CD1c-positive myeloid dendritic cell (primary cell): ENCODE measurements around the gene SH3GL1.
A peak's percentile ranks its signal among the peaks of the same experiment; 100 is the strongest.
"Not testable (repeated sequence)": the region's sequence is repeated elsewhere in the genome, so short reads cannot be mapped to it uniquely, and the experiment has no call there.

Source experiments
- DNase-seq: peaks from one replicate; pipeline ENCODE4 v3.0.0-alpha.2; 2016; ENCODE audit errors: extremely low spot score

The SH3GL1 gene

GRCh38 chr19:4363571-4364304 lies 36.6 kb downstream of the SH3GL1 start:
- no peak for DNase-seq

- DNase-seq = no peak
Measured at GRCh38 chr19:4362831-4363545, 37.4 kb downstream of the SH3GL1 start.

GRCh38 chr19:4362101-4362828 lies 38.1 kb downstream of the SH3GL1 start:
- no peak for DNase-seq

GRCh38 chr19:4361152-4362046 lies 38.9 kb downstream of the SH3GL1 start:
- no peak for DNase-seq

GRCh38 chr19:4360641-4361151 lies 39.7 kb downstream of the SH3GL1 start:
- DNase-seq = no peak

- DNase-seq = no peak
Measured at GRCh38 chr19:4360081-4360569, 40.2 kb downstream of the SH3GL1 start.

GRCh38 chr19:4359627-4360000 lies 40.7 kb downstream of the SH3GL1 start:
- DNase-seq = no peak

- DNase-seq = no peak
Measured at GRCh38 chr19:4358709-4359626, 41.4 kb downstream of the SH3GL1 start.

GRCh38 chr19:4357921-4358326 lies 42.4 kb downstream of the SH3GL1 start:
- no peak for DNase-seq

- no peak for DNase-seq
Measured at GRCh38 chr19:4357095-4357797, 43.1 kb downstream of the SH3GL1 start.

GRCh38 chr19:4354897-4355296 lies 45.5 kb downstream of the SH3GL1 start:
- no peak for DNase-seq

GRCh38 chr19:4354282-4354681 lies 46.1 kb downstream of the SH3GL1 start:
- no peak for DNase-seq

- peak; percentile 67 for DNase-seq
Measured at GRCh38 chr19:4352701-4353121, 47.6 kb downstream of the SH3GL1 start.

GRCh38 chr19:4350726-4351125 lies 49.6 kb downstream of the SH3GL1 start:
- DNase-seq = no peak

GRCh38 chr19:4350111-4350510 lies 50.2 kb downstream of the SH3GL1 start:
- no peak for DNase-seq

GRCh38 chr19:4349225-4349624 lies 51.1 kb downstream of the SH3GL1 start:
- not testable (repeated sequence) for DNase-seq

GRCh38 chr19:4347521-4347920 lies 52.8 kb downstream of the SH3GL1 start:
- peak; percentile 41 for DNase-seq

GRCh38 chr19:4346020-4346383 lies 54.3 kb downstream of the SH3GL1 start:
- DNase-seq = no peak

- no peak for DNase-seq
Measured at GRCh38 chr19:4345342-4346019, 54.9 kb downstream of the SH3GL1 start.
